ENCODE data around the gene ZNF165. TPM values are rescaled to one million over a fixed set of nuclear protein-coding genes. Genes with fewer than 3 reads are reported as not detected.

ZNF165 gene
- total RNA-seq, 4 donors from 2014 or later: 0.40 to 1.1 (median 0.66) TPM

DNA sequence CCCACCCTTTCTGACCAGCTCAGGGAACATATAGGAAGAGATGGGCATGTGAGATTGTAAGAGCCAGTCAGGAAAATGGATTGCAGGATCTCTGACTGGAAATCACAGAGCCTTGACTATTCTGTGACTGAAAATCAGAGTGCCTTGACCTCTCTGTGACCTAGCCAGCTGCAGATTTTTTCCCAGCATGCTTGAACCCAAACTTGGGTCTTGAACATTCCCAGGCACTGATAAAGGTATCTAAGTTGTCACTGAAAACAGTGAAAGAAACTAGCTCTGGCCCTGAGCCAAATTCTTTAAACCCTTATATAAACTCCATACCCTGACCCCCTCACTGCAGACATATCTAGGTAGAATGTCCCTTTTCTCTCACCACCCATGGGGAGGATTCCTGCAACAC is 2.3 kb upstream of the ZNF165 start:
- Histone ChIP-seq H3K4me1 (peaks cover 12% of the 10 kb centered on the region in 4 donors), H3K9me3 (no peaks in the 10 kb centered on the region), H3K4me3 (no peak overlapping the region), H3K36me3 (no peaks in the 10 kb centered on the region), H3K27me3 (no peaks in the 10 kb centered on the region), H3K27ac (replicated peaks in 1 of 4) (no peak overlapping the region)
- TF ChIP-seq, protein P1, sequence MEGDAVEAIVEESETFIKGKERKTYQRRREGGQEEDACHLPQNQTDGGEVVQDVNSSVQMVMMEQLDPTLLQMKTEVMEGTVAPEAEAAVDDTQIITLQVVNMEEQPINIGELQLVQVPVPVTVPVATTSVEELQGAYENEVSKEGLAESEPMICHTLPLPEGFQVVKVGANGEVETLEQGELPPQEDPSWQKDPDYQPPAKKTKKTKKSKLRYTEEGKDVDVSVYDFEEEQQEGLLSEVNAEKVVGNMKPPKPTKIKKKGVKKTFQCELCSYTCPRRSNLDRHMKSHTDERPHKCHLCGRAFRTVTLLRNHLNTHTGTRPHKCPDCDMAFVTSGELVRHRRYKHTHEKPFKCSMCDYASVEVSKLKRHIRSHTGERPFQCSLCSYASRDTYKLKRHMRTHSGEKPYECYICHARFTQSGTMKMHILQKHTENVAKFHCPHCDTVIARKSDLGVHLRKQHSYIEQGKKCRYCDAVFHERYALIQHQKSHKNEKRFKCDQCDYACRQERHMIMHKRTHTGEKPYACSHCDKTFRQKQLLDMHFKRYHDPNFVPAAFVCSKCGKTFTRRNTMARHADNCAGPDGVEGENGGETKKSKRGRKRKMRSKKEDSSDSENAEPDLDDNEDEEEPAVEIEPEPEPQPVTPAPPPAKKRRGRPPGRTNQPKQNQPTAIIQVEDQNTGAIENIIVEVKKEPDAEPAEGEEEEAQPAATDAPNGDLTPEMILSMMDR (IDR thresholded peaks at IDR 0.05): no peak
- TF ChIP-seq POLR2A (IDR thresholded peaks at IDR 0.05; ENCODE audit: low read depth): no peak
- no peak for TF ChIP-seq POLR2AphosphoS5 (IDR thresholded peaks at IDR 0.05)
- TF ChIP-seq EP300 (IDR thresholded peaks at IDR 0.05): no peak
- no peak for DNase-seq (ENCODE audit: extremely low spot score)
- intact Hi-C loops (cut with DNase I): no loop called here

GRCh38 chr6:28078836-28079235 is 1.5 kb upstream of the ZNF165 start:
- no peak for TF ChIP-seq POLR2AphosphoS5 (IDR thresholded peaks at IDR 0.05)
- TF ChIP-seq POLR2A (IDR thresholded peaks at IDR 0.05; ENCODE audit: low read depth): no peak
- TF ChIP-seq, protein P1 (IDR thresholded peaks at IDR 0.05): no peak
- TF ChIP-seq EP300 (IDR thresholded peaks at IDR 0.05): no peak
- WGBS: 87% methylated on average over 6 of the region's 6 CpGs
- intact Hi-C loops (cut with DNase I): no loop called here
- no peak overlapping the region for H3K4me3 ChIP-seq
- no peaks in the 10 kb centered on the region for H3K9me3 ChIP-seq
- H3K27me3 ChIP-seq: no peaks in the 10 kb centered on the region
- no peaks in the 10 kb centered on the region for H3K36me3 ChIP-seq
- no peak for DNase-seq (ENCODE audit: extremely low spot score)
- H3K4me1 ChIP-seq: peaks cover 12% of the 10 kb centered on the region in 4 donors
- no peak overlapping the region for H3K27ac ChIP-seq (replicated peaks in 1 of 4)

DNA sequence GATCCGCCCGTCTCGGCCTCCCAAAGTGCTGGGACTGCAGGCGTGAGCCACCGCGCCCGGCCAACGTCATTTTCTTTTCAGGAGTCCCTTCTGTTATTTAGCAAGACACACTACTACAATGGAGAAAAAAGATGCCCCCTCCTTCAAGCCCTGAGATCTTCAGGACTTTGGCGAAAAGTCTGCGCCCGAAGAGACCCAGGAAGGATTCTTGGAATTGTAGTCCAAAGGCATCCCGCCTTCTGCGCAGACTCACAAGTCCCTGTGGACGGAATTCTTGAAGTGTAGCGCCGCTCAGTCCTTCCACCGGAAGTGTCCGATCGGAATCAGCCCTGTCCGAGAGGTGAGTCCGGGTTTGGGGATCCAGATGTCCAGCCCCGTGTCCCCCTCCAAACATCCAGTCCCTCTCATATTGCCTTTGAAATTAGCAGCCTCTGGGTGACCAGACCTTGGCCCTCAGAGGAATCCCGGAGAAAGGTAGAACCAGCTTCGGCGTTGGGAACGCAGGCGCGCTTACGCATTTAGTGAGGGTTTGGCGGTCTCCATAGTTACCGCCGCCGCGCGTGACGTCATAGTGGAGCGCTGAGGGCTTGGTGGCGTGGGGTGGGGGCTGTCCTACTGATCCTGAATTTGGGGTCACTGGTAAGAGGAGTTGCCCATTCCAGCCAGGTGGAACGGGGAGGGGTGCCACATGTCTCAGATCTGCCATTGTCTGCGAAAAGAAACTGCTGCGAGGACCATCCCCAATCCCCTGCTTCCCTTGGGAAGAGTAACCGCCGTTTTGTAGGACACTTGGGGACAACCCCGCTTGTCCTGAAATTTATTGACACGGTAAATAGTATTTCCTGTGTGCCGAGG is 490 bp downstream of the ZNF165 start:
- peak overlapping the region; percentile 69 to 89 (median 74) for H3K4me3 ChIP-seq
- H3K4me1 ChIP-seq: peaks cover 12% of the 10 kb centered on the region in 4 donors
- TF ChIP-seq, protein P1 (IDR thresholded peaks at IDR 0.05): no peak
- TF ChIP-seq POLR2AphosphoS5 (IDR thresholded peaks at IDR 0.05): peak; percentile 85 to 94
- WGBS: 0% methylated on average over 16 of the region's 46 CpGs
- peaks cover 0 to 6% (median 3%) of the 10 kb centered on the region in 4 donors for H3K36me3 ChIP-seq
- no peaks in the 10 kb centered on the region for H3K27me3 ChIP-seq
- H3K27ac ChIP-seq (replicated peaks in 1 of 4): peak overlapping the region; percentile 81 to 89 (median 88)
- no peaks in the 10 kb centered on the region for H3K9me3 ChIP-seq
- intact Hi-C loops (cut with DNase I): loop anchor here (5.0 to 10.0 kb wide), 3 partner anchors 51 to 1916 kb away; no protein-coding TSS in a partner anchor
- DNase-seq (ENCODE audit: extremely low spot score): peak; percentile 99

DNA sequence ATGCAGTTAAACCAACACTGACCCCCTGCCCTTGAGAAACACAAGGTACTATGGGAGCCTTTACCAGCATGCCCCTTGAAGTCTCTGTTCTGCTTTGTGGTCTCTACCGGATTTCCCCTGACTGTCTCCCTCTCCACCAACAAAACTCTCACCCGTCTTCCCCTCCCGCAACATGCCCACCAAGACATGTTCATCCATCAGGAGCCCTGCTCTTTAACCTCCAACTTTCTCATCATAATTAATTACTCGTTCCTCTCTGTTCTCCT is 1.1 kb downstream of the ZNF165 start:
- peak overlapping the region; percentile 69 to 89 (median 74) for H3K4me3 ChIP-seq
- H3K9me3 ChIP-seq: no peaks in the 10 kb centered on the region
- intact Hi-C loops (cut with DNase I): loop anchor here (5.0 to 10.0 kb wide), 3 partner anchors 51 to 1917 kb away; no protein-coding TSS in a partner anchor
- H3K36me3 ChIP-seq: peaks cover 0 to 9% (median 3%) of the 10 kb centered on the region in 4 donors
- no peaks in the 10 kb centered on the region for H3K27me3 ChIP-seq
- no peak for DNase-seq (ENCODE audit: extremely low spot score)
- 12% methylated on average over 4 of the region's 4 CpGs for whole genome bisulfite sequencing
- peaks cover 12% of the 10 kb centered on the region in 4 donors for H3K4me1 ChIP-seq
- peak overlapping the region; percentile 81 to 89 (median 88) for H3K27ac ChIP-seq (replicated peaks in 1 of 4)
- TF ChIP-seq, protein P1 (IDR thresholded peaks at IDR 0.05): no peak
- TF ChIP-seq POLR2A (IDR thresholded peaks at IDR 0.05; ENCODE audit: low read depth) (no peak), POLR2AphosphoS5 (IDR thresholded peaks at IDR 0.05) (no peak), EP300 (IDR thresholded peaks at IDR 0.05) (no peak)
